Measurements from ENCODE around the gene SHTN1. TPM values are rescaled to one million over a fixed set of nuclear protein-coding genes. Genes with fewer than 3 reads are reported as not detected.

The SHTN1 gene
- total RNA-seq, 4 donors from 2014 or later: 20.9 to 55.5 (median 25.2) TPM

GRCh38 chr10:116960066-116960776 lies 44.8 kb downstream of the SHTN1 start:
- no peak for DNase-seq (ENCODE audit: low spot score in 2 of 2)
- no peaks in the 10 kb centered on the region for H3K9me3 ChIP-seq
- no peak overlapping the region for H3K4me3 ChIP-seq
- no peaks in the 10 kb centered on the region for H3K4me1 ChIP-seq
- H3K27ac ChIP-seq: no peak overlapping the region
- H3K36me3 ChIP-seq: peaks cover 6% of the 10 kb centered on the region
- H3K27me3 ChIP-seq: no peaks in the 10 kb centered on the region
- TF ChIP-seq POLR2A (IDR thresholded peaks at IDR 0.05) (no peak), POLR2AphosphoS5 (IDR thresholded peaks at IDR 0.05) (no peak), EP300 (IDR thresholded peaks at IDR 0.05) (no peak), CTCF (IDR thresholded peaks at IDR 0.05) (no peak)
- WGBS: 66% methylated on average over 5 of the region's 5 CpGs

GRCh38 chr10:116952729-116953128 lies 52.3 kb downstream of the SHTN1 start:
- Histone ChIP-seq H3K9me3 (no peaks in the 10 kb centered on the region), H3K4me3 (no peak overlapping the region), H3K4me1 (no peaks in the 10 kb centered on the region), H3K27me3 (no peaks in the 10 kb centered on the region), H3K36me3 (peaks cover 16% of the 10 kb centered on the region), H3K27ac (no peak overlapping the region)
- TF ChIP-seq POLR2A (IDR thresholded peaks at IDR 0.05): no peak
- TF ChIP-seq POLR2AphosphoS5 (IDR thresholded peaks at IDR 0.05): no peak
- no peak for TF ChIP-seq EP300 (IDR thresholded peaks at IDR 0.05)
- no peak for TF ChIP-seq CTCF (IDR thresholded peaks at IDR 0.05)
- DNase-seq (ENCODE audit: low spot score in 2 of 2): no peak
- WGBS: 51% methylated on average over 1 of the region's 1 CpG

- Histone ChIP-seq H3K4me3 (no peak overlapping the region), H3K9me3 (no peaks in the 10 kb centered on the region), H3K36me3 (peaks cover 16% of the 10 kb centered on the region), H3K27ac (no peak overlapping the region), H3K4me1 (peaks cover 3% of the 10 kb centered on the region), H3K27me3 (no peaks in the 10 kb centered on the region)
- TF ChIP-seq CTCF (IDR thresholded peaks at IDR 0.05) (no peak), POLR2AphosphoS5 (IDR thresholded peaks at IDR 0.05) (no peak), POLR2A (IDR thresholded peaks at IDR 0.05) (no peak)
- 85% methylated on average over 1 of the region's 1 CpG for WGBS
- no peak for DNase-seq (ENCODE audit: low spot score in 2 of 2)
Observed at GRCh38 chr10:116948530-116948870, 56.5 kb downstream of the SHTN1 start.

- Histone ChIP-seq H3K36me3 (peaks cover 16% of the 10 kb centered on the region), H3K27ac (peak overlapping the region; percentile 59), H3K4me3 (no peak overlapping the region), H3K9me3 (no peaks in the 10 kb centered on the region), H3K4me1 (peaks cover 3% of the 10 kb centered on the region), H3K27me3 (no peaks in the 10 kb centered on the region)
- 51% methylated on average over 2 of the region's 2 CpGs for WGBS
- DNase-seq (ENCODE audit: low spot score in 2 of 2): no peak
- TF ChIP-seq CTCF (IDR thresholded peaks at IDR 0.05) (no peak), EP300 (IDR thresholded peaks at IDR 0.05) (no peak), POLR2AphosphoS5 (IDR thresholded peaks at IDR 0.05) (no peak), POLR2A (IDR thresholded peaks at IDR 0.05) (no peak)
Observed at GRCh38 chr10:116947841-116948529, 57.0 kb downstream of the SHTN1 start.

GRCh38 chr10:116944911-116945310 lies 60.1 kb downstream of the SHTN1 start:
- H3K4me3 ChIP-seq: no peak overlapping the region
- H3K9me3 ChIP-seq: no peaks in the 10 kb centered on the region
- H3K27ac ChIP-seq: no peak overlapping the region
- peaks cover 3% of the 10 kb centered on the region for H3K4me1 ChIP-seq
- no peaks in the 10 kb centered on the region for H3K27me3 ChIP-seq
- H3K36me3 ChIP-seq: peaks cover 17% of the 10 kb centered on the region
- WGBS: 91% methylated on average over 2 of the region's 2 CpGs
- no peak for TF ChIP-seq EP300 (IDR thresholded peaks at IDR 0.05)
- no peak for TF ChIP-seq CTCF (IDR thresholded peaks at IDR 0.05)
- TF ChIP-seq POLR2A (IDR thresholded peaks at IDR 0.05): no peak
- TF ChIP-seq POLR2AphosphoS5 (IDR thresholded peaks at IDR 0.05): no peak
- DNase-seq (ENCODE audit: low spot score in 2 of 2): no peak

Data from suprapubic skin (tissue), 4 donors.